ENCODE results near the gene DCTN5. TPM values are rescaled to one million over a fixed set of nuclear protein-coding genes. Genes with fewer than 3 reads are reported as not detected.

Gene DCTN5
- total and polyA plus RNA-seq, 2 of the 13 experiments (the other 11 are each of a cell fraction or from before 2014, with no cell fraction given) = 105 to 207 TPM

DNA sequence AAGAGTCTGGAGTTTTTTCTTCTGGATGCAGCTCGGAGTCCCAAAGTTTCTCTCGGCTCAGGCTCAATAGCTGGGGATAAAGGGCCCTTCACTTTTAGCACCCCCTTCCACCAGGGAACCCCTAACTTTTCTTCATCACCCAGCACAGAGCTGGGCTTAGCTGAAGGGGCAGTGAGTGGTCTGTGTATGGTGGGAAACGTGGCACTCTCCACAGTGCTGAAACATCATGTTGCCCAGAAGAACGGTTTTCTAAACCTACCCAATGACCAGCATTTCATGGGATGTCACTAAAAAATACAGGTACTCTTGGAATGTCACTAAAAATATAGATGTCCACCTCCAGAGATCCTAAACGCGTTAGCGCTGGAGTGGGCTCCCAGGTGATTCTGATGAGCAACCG lies 59.8 kb downstream of the DCTN5 start:
- no TSS peak for BruUV-seq (replicated peaks)
- Histone ChIP-seq H3K27ac (ENCODE audit: extremely low read length, insufficient read depth, low read length) (no peak overlapping the region), H3K4me1 (ENCODE audit: insufficient read depth, low read length) (peaks cover 19% of the 10 kb centered on the region), H3K4me2 (ENCODE audit: low read depth, low read length) (no peak overlapping the region), H2AFZ (ENCODE audit: low read length) (no peak overlapping the region), H3K4me3 (replicated peaks in 1 of 3; ENCODE audit: insufficient read depth in 1 of 3, low read depth in 2 of 3, low read length in 3 of 3) (no peak overlapping the region), H4K20me1 (ENCODE audit: insufficient read depth, low read length) (no peaks in the 10 kb centered on the region), H3K9me3 (ENCODE audit: low read length) (no peaks in the 10 kb centered on the region), H3K9ac (ENCODE audit: insufficient read depth, low read depth, low read length) (no peak overlapping the region), H3K27me3 (ENCODE audit: control insufficient read depth in 1 of 2, insufficient read depth in 2 of 2, low read length in 2 of 2) (no peaks in the 10 kb centered on the region), H3K36me3 (replicated peaks in 1 of 2; ENCODE audit: control insufficient read depth in 1 of 2, insufficient read depth in 2 of 2, low read length in 2 of 2) (no peaks in the 10 kb centered on the region), H3K79me2 (ENCODE audit: insufficient read depth, low read length) (no peaks in the 10 kb centered on the region)
- ChIA-PET POLR2A (no interaction called here), CTCF (ENCODE audit: low intra/inter-chr PET ratio, low total read pairs) (no interaction called here)
- intact Hi-C loops (cut with micrococcal nuclease; ENCODE audit: unreplicated experiment) (no loop called here), in situ Hi-C loops (cut with HindIII; ENCODE audit: extremely low pct_ligation_motif_present, low pct_unique_long_range_greater_than_20kb) (no loop called here)
- no peak for DNase-seq (ENCODE audit: low spot score)
- FAIRE-seq = no peak
- no peak for ATAC-seq
- no peak for TF ChIP-seq CHD2 (IDR thresholded peaks at IDR 0.05; ENCODE audit: low read depth, low read length)
- TF ChIP-seq, protein P1, sequence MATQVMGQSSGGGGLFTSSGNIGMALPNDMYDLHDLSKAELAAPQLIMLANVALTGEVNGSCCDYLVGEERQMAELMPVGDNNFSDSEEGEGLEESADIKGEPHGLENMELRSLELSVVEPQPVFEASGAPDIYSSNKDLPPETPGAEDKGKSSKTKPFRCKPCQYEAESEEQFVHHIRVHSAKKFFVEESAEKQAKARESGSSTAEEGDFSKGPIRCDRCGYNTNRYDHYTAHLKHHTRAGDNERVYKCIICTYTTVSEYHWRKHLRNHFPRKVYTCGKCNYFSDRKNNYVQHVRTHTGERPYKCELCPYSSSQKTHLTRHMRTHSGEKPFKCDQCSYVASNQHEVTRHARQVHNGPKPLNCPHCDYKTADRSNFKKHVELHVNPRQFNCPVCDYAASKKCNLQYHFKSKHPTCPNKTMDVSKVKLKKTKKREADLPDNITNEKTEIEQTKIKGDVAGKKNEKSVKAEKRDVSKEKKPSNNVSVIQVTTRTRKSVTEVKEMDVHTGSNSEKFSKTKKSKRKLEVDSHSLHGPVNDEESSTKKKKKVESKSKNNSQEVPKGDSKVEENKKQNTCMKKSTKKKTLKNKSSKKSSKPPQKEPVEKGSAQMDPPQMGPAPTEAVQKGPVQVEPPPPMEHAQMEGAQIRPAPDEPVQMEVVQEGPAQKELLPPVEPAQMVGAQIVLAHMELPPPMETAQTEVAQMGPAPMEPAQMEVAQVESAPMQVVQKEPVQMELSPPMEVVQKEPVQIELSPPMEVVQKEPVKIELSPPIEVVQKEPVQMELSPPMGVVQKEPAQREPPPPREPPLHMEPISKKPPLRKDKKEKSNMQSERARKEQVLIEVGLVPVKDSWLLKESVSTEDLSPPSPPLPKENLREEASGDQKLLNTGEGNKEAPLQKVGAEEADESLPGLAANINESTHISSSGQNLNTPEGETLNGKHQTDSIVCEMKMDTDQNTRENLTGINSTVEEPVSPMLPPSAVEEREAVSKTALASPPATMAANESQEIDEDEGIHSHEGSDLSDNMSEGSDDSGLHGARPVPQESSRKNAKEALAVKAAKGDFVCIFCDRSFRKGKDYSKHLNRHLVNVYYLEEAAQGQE (IDR thresholded peaks at IDR 0.05; ENCODE audit: borderline replicate concordance in 1 of 2, low read depth in 1 of 2, low read length in 2 of 2) = peak in 1 of 2 experiments; percentile 65; a peak in 2 of 4 replicates
- TF ChIP-seq, protein P2, sequence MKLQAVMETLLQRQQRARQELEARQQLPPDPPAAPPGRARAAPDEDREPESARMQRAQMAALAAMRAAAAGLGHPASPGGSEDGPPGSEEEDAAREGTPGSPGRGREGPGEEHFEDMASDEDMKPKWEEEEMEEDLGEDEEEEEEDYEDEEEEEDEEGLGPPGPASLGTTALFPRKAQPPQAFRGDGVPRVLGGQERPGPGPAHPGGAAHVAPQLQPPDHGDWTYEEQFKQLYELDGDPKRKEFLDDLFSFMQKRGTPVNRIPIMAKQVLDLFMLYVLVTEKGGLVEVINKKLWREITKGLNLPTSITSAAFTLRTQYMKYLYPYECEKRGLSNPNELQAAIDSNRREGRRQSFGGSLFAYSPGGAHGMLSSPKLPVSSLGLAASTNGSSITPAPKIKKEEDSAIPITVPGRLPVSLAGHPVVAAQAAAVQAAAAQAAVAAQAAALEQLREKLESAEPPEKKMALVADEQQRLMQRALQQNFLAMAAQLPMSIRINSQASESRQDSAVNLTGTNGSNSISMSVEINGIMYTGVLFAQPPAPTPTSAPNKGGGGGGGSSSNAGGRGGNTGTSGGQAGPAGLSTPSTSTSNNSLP (IDR thresholded peaks at IDR 0.05; ENCODE audit: low read depth, low read length) = no peak
- TF ChIP-seq ISL2 (CRISPR knock-in tag; IDR thresholded peaks at IDR 0.05) = no peak
- TF ChIP-seq YEATS2 (CRISPR knock-in tag; IDR thresholded peaks at IDR 0.05; ENCODE audit: borderline replicate concordance) = no peak
- 73% methylated on average over 8 of the region's 8 CpGs for WGBS (ENCODE audit: low lambda C conversion rate)
